ENCODE results near the gene FEZF2.

- TF ChIP-seq CTCF (IDR thresholded peaks at IDR 0.05; ENCODE audit: low read length), result no peak
- no peak for TF ChIP-seq EZH2 (IDR thresholded peaks at IDR 0.05; ENCODE audit: borderline replicate concordance, low read length)
Measured at GRCh38 chr3:62332017-62332416, 41.3 kb downstream of the FEZF2 start.

All from OCI-LY1 (cell line).